ENCODE data around the gene DOCK1.

Gene DOCK1

GRCh38 chr10:127405221-127405620 lies 500.0 kb downstream of the DOCK1 start:
- Histone ChIP-seq H3K4me3 (ENCODE audit: low read length) (no peak overlapping the region), H3K9me3 (ENCODE audit: control insufficient read depth, insufficient read depth, low read length) (no peaks in the 10 kb centered on the region; the same call in 1 of the 2 replicates), H3K27ac (ENCODE audit: low read length) (no peak overlapping the region), H3K4me1 (ENCODE audit: control insufficient read depth, insufficient read depth, low read length) (no peaks in the 10 kb centered on the region), H3K27me3 (ENCODE audit: control insufficient read depth, insufficient read depth, low read length) (no peaks in the 10 kb centered on the region), H3K36me3 (ENCODE audit: control insufficient read depth, insufficient read depth, low read length) (no peaks in the 10 kb centered on the region)
- no peak for DNase-seq (ENCODE audit: low read depth, low spot score)
- no CpG with 5 or more reads among the region's 4 CpGs for WGBS (ENCODE audit: insufficient coverage, insufficient read length)

GRCh38 chr10:127406018-127406550 lies 500.9 kb downstream of the DOCK1 start:
- H3K36me3 ChIP-seq (ENCODE audit: control insufficient read depth, insufficient read depth, low read length): no peaks in the 10 kb centered on the region
- H3K4me3 ChIP-seq (ENCODE audit: low read length): no peak overlapping the region
- H3K4me1 ChIP-seq (ENCODE audit: control insufficient read depth, insufficient read depth, low read length): no peaks in the 10 kb centered on the region
- H3K9me3 ChIP-seq (ENCODE audit: control insufficient read depth, insufficient read depth, low read length): no peaks in the 10 kb centered on the region
- DNase-seq (ENCODE audit: low read depth, low spot score): no peak
- no peak overlapping the region for H3K27ac ChIP-seq (ENCODE audit: low read length)
- no CpG with 5 or more reads among the region's 12 CpGs for WGBS (ENCODE audit: insufficient coverage, insufficient read length)
- no peaks in the 10 kb centered on the region for H3K27me3 ChIP-seq (ENCODE audit: control insufficient read depth, insufficient read depth, low read length)

GRCh38 chr10:127407551-127407950 lies 502.3 kb downstream of the DOCK1 start:
- DNase-seq (ENCODE audit: low read depth, low spot score): no peak
- Histone ChIP-seq H3K4me1 (ENCODE audit: control insufficient read depth, insufficient read depth, low read length) (no peaks in the 10 kb centered on the region), H3K36me3 (ENCODE audit: control insufficient read depth, insufficient read depth, low read length) (no peaks in the 10 kb centered on the region), H3K4me3 (ENCODE audit: low read length) (no peak overlapping the region), H3K27me3 (ENCODE audit: control insufficient read depth, insufficient read depth, low read length) (no peaks in the 10 kb centered on the region), H3K9me3 (ENCODE audit: control insufficient read depth, insufficient read depth, low read length) (no peaks in the 10 kb centered on the region), H3K27ac (ENCODE audit: low read length) (no peak overlapping the region)
- no CpG with 5 or more reads among the region's 6 CpGs for WGBS (ENCODE audit: insufficient coverage, insufficient read length)

DNA sequence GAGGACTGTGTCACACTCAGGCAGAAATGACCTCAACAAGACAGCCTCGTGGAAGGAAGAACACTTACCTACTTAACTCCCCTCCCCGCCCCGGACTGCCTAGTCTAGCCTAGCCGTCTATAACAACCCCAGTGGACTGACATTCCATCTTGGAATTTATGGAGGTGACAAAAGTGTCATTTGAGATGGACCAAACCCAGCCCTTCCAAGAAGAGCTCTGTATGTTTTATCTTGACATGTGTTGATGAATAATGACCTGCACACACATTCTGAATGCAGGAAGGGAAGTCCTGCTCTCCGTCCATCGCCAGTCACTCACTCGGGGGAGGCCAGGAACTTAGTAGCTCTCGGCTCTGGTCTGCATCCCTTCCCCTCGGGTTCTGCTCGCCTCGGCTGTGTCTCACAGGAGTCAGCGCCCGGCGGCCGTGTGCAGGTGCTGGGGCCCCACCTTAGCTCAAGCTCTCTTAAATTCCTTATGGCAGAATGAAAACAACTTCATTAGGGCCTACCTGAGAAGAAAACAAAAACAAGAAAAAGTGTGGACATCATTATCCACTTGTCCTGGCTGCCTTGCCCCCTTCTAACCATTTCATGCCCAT lies 503.0 kb downstream of the DOCK1 start:
- no CpG with 5 or more reads among the region's 15 CpGs for WGBS (ENCODE audit: insufficient coverage, insufficient read length)
- H3K9me3 ChIP-seq (ENCODE audit: control insufficient read depth, insufficient read depth, low read length): no peaks in the 10 kb centered on the region
- H3K27ac ChIP-seq (ENCODE audit: low read length): no peak overlapping the region
- DNase-seq (ENCODE audit: low read depth, low spot score): no peak
- no peaks in the 10 kb centered on the region for H3K4me1 ChIP-seq (ENCODE audit: control insufficient read depth, insufficient read depth, low read length)
- no peaks in the 10 kb centered on the region for H3K27me3 ChIP-seq (ENCODE audit: control insufficient read depth, insufficient read depth, low read length)
- no peaks in the 10 kb centered on the region for H3K36me3 ChIP-seq (ENCODE audit: control insufficient read depth, insufficient read depth, low read length)
- H3K4me3 ChIP-seq (ENCODE audit: low read length): no peak overlapping the region

DNA sequence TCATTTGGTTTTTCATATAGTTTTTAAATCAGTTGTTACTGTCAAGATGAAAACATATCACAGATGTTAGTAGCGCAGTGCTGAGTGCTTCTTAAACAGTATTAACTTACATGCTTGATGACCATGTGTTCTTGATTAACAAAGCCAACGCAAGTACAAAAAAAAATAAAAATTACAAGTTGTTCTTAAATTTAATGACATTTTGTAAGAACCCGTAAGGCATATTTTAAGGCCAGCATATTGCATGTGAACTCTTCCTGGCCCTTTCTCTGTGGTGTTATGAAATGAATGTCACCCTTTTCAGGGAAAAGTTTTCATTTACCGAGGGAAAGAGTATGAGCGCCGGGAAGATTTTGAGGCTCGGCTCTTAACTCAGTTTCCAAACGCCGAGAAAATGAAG lies 503.5 kb downstream of the DOCK1 start:
- Histone ChIP-seq H3K9me3 (ENCODE audit: control insufficient read depth, insufficient read depth, low read length) (no peaks in the 10 kb centered on the region), H3K27ac (ENCODE audit: low read length) (no peak overlapping the region), H3K4me1 (ENCODE audit: control insufficient read depth, insufficient read depth, low read length) (no peaks in the 10 kb centered on the region), H3K36me3 (ENCODE audit: control insufficient read depth, insufficient read depth, low read length) (no peaks in the 10 kb centered on the region), H3K4me3 (ENCODE audit: low read length) (no peak overlapping the region), H3K27me3 (ENCODE audit: control insufficient read depth, insufficient read depth, low read length) (no peaks in the 10 kb centered on the region)
- no peak for DNase-seq (ENCODE audit: low read depth, low spot score)
- no CpG with 5 or more reads among the region's 9 CpGs for WGBS (ENCODE audit: insufficient coverage, insufficient read length)

DNA sequence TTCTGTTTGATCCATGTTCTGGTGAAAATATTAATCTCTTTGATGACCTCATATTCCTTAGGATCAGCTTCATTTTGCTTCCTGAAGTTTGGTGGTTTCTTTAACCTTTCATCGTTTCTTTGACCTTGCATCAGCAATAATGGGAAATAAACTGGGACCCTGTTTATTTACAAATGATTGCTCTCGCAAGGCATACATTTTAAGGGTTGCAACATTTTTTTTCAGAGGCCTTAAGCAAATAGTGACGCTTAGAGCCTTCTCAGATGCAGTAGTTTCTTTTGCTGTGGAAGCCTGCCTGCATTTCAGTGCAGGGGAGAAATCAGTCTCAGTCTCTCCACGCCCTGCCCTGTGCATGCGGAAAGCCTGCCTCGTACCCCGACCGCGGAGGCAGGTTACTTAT lies 504.8 kb downstream of the DOCK1 start:
- WGBS (ENCODE audit: insufficient coverage, insufficient read length): no CpG with 5 or more reads among the region's 9 CpGs
- no peaks in the 10 kb centered on the region for H3K27me3 ChIP-seq (ENCODE audit: control insufficient read depth, insufficient read depth, low read length)
- no peak overlapping the region for H3K4me3 ChIP-seq (ENCODE audit: low read length)
- DNase-seq (ENCODE audit: low read depth, low spot score): no peak
- H3K9me3 ChIP-seq (ENCODE audit: control insufficient read depth, insufficient read depth, low read length): no peaks in the 10 kb centered on the region
- H3K36me3 ChIP-seq (ENCODE audit: control insufficient read depth, insufficient read depth, low read length): no peaks in the 10 kb centered on the region
- H3K4me1 ChIP-seq (ENCODE audit: control insufficient read depth, insufficient read depth, low read length): no peaks in the 10 kb centered on the region
- no peak overlapping the region for H3K27ac ChIP-seq (ENCODE audit: low read length)

- Histone ChIP-seq H3K4me1 (ENCODE audit: control insufficient read depth, insufficient read depth, low read length) (no peaks in the 10 kb centered on the region), H3K27me3 (ENCODE audit: control insufficient read depth, insufficient read depth, low read length) (no peaks in the 10 kb centered on the region), H3K27ac (ENCODE audit: low read length) (no peak overlapping the region), H3K36me3 (ENCODE audit: control insufficient read depth, insufficient read depth, low read length) (no peaks in the 10 kb centered on the region), H3K4me3 (ENCODE audit: low read length) (no peak overlapping the region), H3K9me3 (ENCODE audit: control insufficient read depth, insufficient read depth, low read length) (no peaks in the 10 kb centered on the region)
- DNase-seq (ENCODE audit: low read depth, low spot score): no peak
- WGBS (ENCODE audit: insufficient coverage, insufficient read length): no CpG with 5 or more reads among the region's 10 CpGs
Measured at GRCh38 chr10:127411062-127411461, 505.8 kb downstream of the DOCK1 start.

- H3K27ac ChIP-seq (ENCODE audit: low read length): no peak overlapping the region
- no peaks in the 10 kb centered on the region for H3K27me3 ChIP-seq (ENCODE audit: control insufficient read depth, insufficient read depth, low read length)
- no CpG with 5 or more reads among the region's 11 CpGs for WGBS (ENCODE audit: insufficient coverage, insufficient read length)
- no peak for DNase-seq (ENCODE audit: low read depth, low spot score)
- no peaks in the 10 kb centered on the region for H3K36me3 ChIP-seq (ENCODE audit: control insufficient read depth, insufficient read depth, low read length)
- H3K4me1 ChIP-seq (ENCODE audit: control insufficient read depth, insufficient read depth, low read length): no peaks in the 10 kb centered on the region
- H3K4me3 ChIP-seq (ENCODE audit: low read length): no peak overlapping the region
- H3K9me3 ChIP-seq (ENCODE audit: control insufficient read depth, insufficient read depth, low read length): no peaks in the 10 kb centered on the region
Measured at GRCh38 chr10:127413326-127413725, 508.1 kb downstream of the DOCK1 start.

GRCh38 chr10:127414024-127414423 lies 508.8 kb downstream of the DOCK1 start:
- H3K36me3 ChIP-seq (ENCODE audit: control insufficient read depth, insufficient read depth, low read length): no peaks in the 10 kb centered on the region
- H3K9me3 ChIP-seq (ENCODE audit: control insufficient read depth, insufficient read depth, low read length): no peaks in the 10 kb centered on the region
- no peak overlapping the region for H3K27ac ChIP-seq (ENCODE audit: low read length)
- no CpG with 5 or more reads among the region's 9 CpGs for WGBS (ENCODE audit: insufficient coverage, insufficient read length)
- H3K4me1 ChIP-seq (ENCODE audit: control insufficient read depth, insufficient read depth, low read length): no peaks in the 10 kb centered on the region
- DNase-seq (ENCODE audit: low read depth, low spot score): no peak
- H3K27me3 ChIP-seq (ENCODE audit: control insufficient read depth, insufficient read depth, low read length): no peaks in the 10 kb centered on the region
- no peak overlapping the region for H3K4me3 ChIP-seq (ENCODE audit: low read length)

- Histone ChIP-seq H3K4me1 (ENCODE audit: control insufficient read depth, insufficient read depth, low read length) (no peaks in the 10 kb centered on the region), H3K4me3 (ENCODE audit: low read length) (no peak overlapping the region), H3K9me3 (ENCODE audit: control insufficient read depth, insufficient read depth, low read length) (no peaks in the 10 kb centered on the region), H3K36me3 (ENCODE audit: control insufficient read depth, insufficient read depth, low read length) (no peaks in the 10 kb centered on the region), H3K27ac (ENCODE audit: low read length) (no peak overlapping the region), H3K27me3 (ENCODE audit: control insufficient read depth, insufficient read depth, low read length) (no peaks in the 10 kb centered on the region)
- WGBS (ENCODE audit: insufficient coverage, insufficient read length): no CpG with 5 or more reads among the region's 9 CpGs
- no peak for DNase-seq (ENCODE audit: low read depth, low spot score)
Measured at GRCh38 chr10:127415116-127415515, 509.9 kb downstream of the DOCK1 start.

GRCh38 chr10:127415901-127416581 lies 510.8 kb downstream of the DOCK1 start:
- no CpG with 5 or more reads among the region's 12 CpGs for WGBS (ENCODE audit: insufficient coverage, insufficient read length)
- Histone ChIP-seq H3K9me3 (ENCODE audit: control insufficient read depth, insufficient read depth, low read length) (no peaks in the 10 kb centered on the region), H3K27me3 (ENCODE audit: control insufficient read depth, insufficient read depth, low read length) (no peaks in the 10 kb centered on the region), H3K27ac (ENCODE audit: low read length) (no peak overlapping the region), H3K36me3 (ENCODE audit: control insufficient read depth, insufficient read depth, low read length) (no peaks in the 10 kb centered on the region), H3K4me1 (ENCODE audit: control insufficient read depth, insufficient read depth, low read length) (no peaks in the 10 kb centered on the region), H3K4me3 (ENCODE audit: low read length) (no peak overlapping the region)
- no peak for DNase-seq (ENCODE audit: low read depth, low spot score)

Measured in iPS DF 6.9 (cell line).